Measurements from ENCODE around the gene ZBTB44. TPM values are rescaled to one million over a fixed set of nuclear protein-coding genes. Genes with fewer than 3 reads are reported as not detected.

The ZBTB44 gene
- total and polyA plus RNA-seq, 3 donors from 2014 or later, result 103 to 158 (median 125) TPM

GRCh38 chr11:130209128-130209932 lies 105.4 kb downstream of the ZBTB44 start:
- Histone ChIP-seq H3K4me3 (peak overlapping the region in 1 of 2 donors; percentile 8), H3K4me1 (no peaks in the 10 kb centered on the region), H3K36me3 (ENCODE audit: low read depth, missing control alignments) (no peaks in the 10 kb centered on the region), H3K27me3 (no peaks in the 10 kb centered on the region), H3K27ac (no peak overlapping the region), H3K9me3 (no peaks in the 10 kb centered on the region)
- peak; percentile 11 for DNase-seq
- 74 to 75% methylated on average over 31 to 53 of the region's 53 CpGs for WGBS, 2 donors
- TF ChIP-seq POLR2A (IDR thresholded peaks at IDR 0.05) (no peak), CTCF (IDR thresholded peaks at IDR 0.05) (no peak)
- intact Hi-C loops (cut with DNase I; ENCODE audit: low total_unique reads), result no loop called here

GRCh38 chr11:130208241-130209127 lies 106.2 kb downstream of the ZBTB44 start:
- TF ChIP-seq POLR2A (IDR thresholded peaks at IDR 0.05) (no peak), CTCF (IDR thresholded peaks at IDR 0.05) (no peak)
- DNase-seq, result no peak
- 61 to 64% methylated on average over 29 to 45 of the region's 45 CpGs for WGBS, 2 donors
- Histone ChIP-seq H3K27me3 (no peaks in the 10 kb centered on the region), H3K4me3 (peak overlapping the region in 1 of 2 donors; percentile 8), H3K36me3 (ENCODE audit: low read depth, missing control alignments) (no peaks in the 10 kb centered on the region), H3K27ac (no peak overlapping the region), H3K4me1 (no peaks in the 10 kb centered on the region), H3K9me3 (no peaks in the 10 kb centered on the region)
- intact Hi-C loops (cut with DNase I; ENCODE audit: low total_unique reads), result no loop called here

GRCh38 chr11:130206141-130206540 lies 108.6 kb downstream of the ZBTB44 start:
- TF ChIP-seq POLR2A (IDR thresholded peaks at IDR 0.05) (no peak), CTCF (IDR thresholded peaks at IDR 0.05) (no peak)
- H3K4me3 ChIP-seq, result no peak overlapping the region
- H3K9me3 ChIP-seq, result no peaks in the 10 kb centered on the region
- 80 to 89% methylated on average over 21 to 22 of the region's 22 CpGs for WGBS, 2 donors
- no peaks in the 10 kb centered on the region for H3K36me3 ChIP-seq (ENCODE audit: low read depth, missing control alignments)
- intact Hi-C loops (cut with DNase I; ENCODE audit: low total_unique reads), result no loop called here
- no peaks in the 10 kb centered on the region for H3K27me3 ChIP-seq
- H3K27ac ChIP-seq, result no peak overlapping the region
- no peak for DNase-seq
- H3K4me1 ChIP-seq, result no peaks in the 10 kb centered on the region

- Histone ChIP-seq H3K27me3 (no peaks in the 10 kb centered on the region), H3K4me3 (no peak overlapping the region), H3K36me3 (ENCODE audit: low read depth, missing control alignments) (no peaks in the 10 kb centered on the region), H3K9me3 (no peaks in the 10 kb centered on the region), H3K4me1 (no peaks in the 10 kb centered on the region), H3K27ac (no peak overlapping the region)
- DNase-seq, result no peak
- 92 to 93% methylated on average over 11 of the region's 11 CpGs for WGBS, 2 donors
- TF ChIP-seq CTCF (IDR thresholded peaks at IDR 0.05) (no peak), POLR2A (IDR thresholded peaks at IDR 0.05) (no peak)
- intact Hi-C loops (cut with DNase I; ENCODE audit: low total_unique reads), result no loop called here
Measured at GRCh38 chr11:130204703-130205095, 110.0 kb downstream of the ZBTB44 start.

Measured in testis (tissue), 3 donors.